IMR-90 (cell line): Measurements from ENCODE around the gene MCAM. TPM values are rescaled to one million over a fixed set of nuclear protein-coding genes. Genes with fewer than 3 reads are reported as not detected.

ENCODE experiments used
- ATAC-seq: fragments of 200-7000 bp; cut with Tn5 transposase; 2 replicates; pipeline ENCODE4 v1.9.1; 2020; ENCODE audit warnings: low read depth, mild to moderate bottlenecking, moderate library complexity
- BruUV-seq: library from RNA; stranded (reverse); fragments of 400-500 nt; replicated peaks from 2 replicates; lab custom pipeline; 2021; lab: Mats Ljungman, UMichigan
- CTCF ChIA-PET: fragments of 300-600 bp; formaldehyde crosslinking; extraction: SDS; loops from one replicate; lab custom pipeline; 2021; ENCODE audit warnings: antibody characterized with exemption; lab: Yijun Ruan, JAX
- POLR2A ChIA-PET: fragments of 300-600 bp; sonication (Branson Sonifier 250); formaldehyde crosslinking; loops from one replicate; lab custom pipeline; 2022; ENCODE audit warnings: antibody characterized with exemption; ENCODE audit not compliant: unreplicated experiment; lab: Charles Lee
- DNase-seq: peaks from one replicate; pipeline ENCODE4 v3.0.0; 2013
- H2AFZ ChIP-seq: replicated peaks from 2 replicates; pipeline ENCODE3; 2013; ENCODE audit warnings: low read length, mild to moderate bottlenecking; ENCODE audit not compliant: poor library complexity
- H2AK5ac ChIP-seq: 2 replicates; pipeline ENCODE4 v1.6.1; 2013; ENCODE audit warnings: low read depth, low read length, inconsistent platforms
- H2AK9ac ChIP-seq: replicated peaks from 2 replicates; pipeline ENCODE3; 2013; ENCODE audit warnings: mild to moderate bottlenecking, low read depth, low read length, moderate library complexity; ENCODE audit not compliant: poor library complexity
- H2BK120ac ChIP-seq: 2 replicates; pipeline ENCODE4 v1.6.1; 2013; ENCODE audit warnings: low read depth, low read length, inconsistent platforms
- H2BK15ac ChIP-seq: 3 replicates; pipeline ENCODE4 v1.6.1; 2013; ENCODE audit warnings: low read depth, low read length, inconsistent platforms
- H2BK20ac ChIP-seq: 2 replicates; pipeline ENCODE4 v1.6.1; 2013; ENCODE audit warnings: low read depth, mild to moderate bottlenecking, inconsistent platforms, low read length, moderate library complexity
- H2BK5ac ChIP-seq: 2 replicates; pipeline ENCODE4 v1.6.1; 2013; ENCODE audit warnings: mild to moderate bottlenecking, low read depth, low read length, inconsistent platforms; ENCODE audit not compliant: poor library complexity, severe bottlenecking
- H3K14ac ChIP-seq: replicated peaks from 2 replicates; pipeline ENCODE4 v1.6.1; 2013; ENCODE audit warnings: low read depth, low read length, inconsistent platforms
- H3K18ac ChIP-seq: 2 replicates; pipeline ENCODE4 v1.6.1; 2013; ENCODE audit warnings: low read depth, low read length, control low read depth
- H3K23ac ChIP-seq: 2 replicates; pipeline ENCODE4 v1.6.1; 2013; ENCODE audit warnings: low read depth, low read length, inconsistent platforms
- H3K27ac ChIP-seq: 2 replicates; pipeline ENCODE4 v1.5.1; 2013; ENCODE audit warnings: mild to moderate bottlenecking, control low read depth, low read length; ENCODE audit not compliant: insufficient read depth
- H3K27me3 ChIP-seq: 2 replicates; pipeline ENCODE4 v1.6.1; 2013; ENCODE audit warnings: low read length; ENCODE audit not compliant: control insufficient read depth, insufficient read depth
- H3K36me3 ChIP-seq: 2 replicates; pipeline ENCODE4 v1.6.1; 2013; ENCODE audit warnings: low read length, mixed read lengths; ENCODE audit not compliant: control insufficient read depth, insufficient read depth
- H3K4ac ChIP-seq: 2 replicates; pipeline ENCODE4 v1.6.1; 2013; ENCODE audit warnings: low read depth, low read length, inconsistent platforms
- H3K4me1 ChIP-seq: 2 replicates; pipeline ENCODE4 v1.6.1; 2013; ENCODE audit warnings: low read length, mixed read lengths; ENCODE audit not compliant: control insufficient read depth, insufficient read depth
- H3K4me2 ChIP-seq: 2 replicates; pipeline ENCODE4 v1.6.1; 2013; ENCODE audit warnings: low read depth, mild to moderate bottlenecking, control low read depth, low read length, moderate library complexity
- H3K4me3 ChIP-seq: 2 replicates; pipeline ENCODE4 v1.5.1; 2013; ENCODE audit warnings: low read depth, mild to moderate bottlenecking, control low read depth, low read length, moderate library complexity; ENCODE audit not compliant: insufficient read depth
- H3K56ac ChIP-seq: 2 replicates; pipeline ENCODE4 v1.6.1; 2013; ENCODE audit warnings: low read length, inconsistent platforms; ENCODE audit not compliant: insufficient read depth; ENCODE audit errors: extremely low read depth
- H3K79me1 ChIP-seq, 2 experiments: 2 replicates each; pipeline ENCODE4 v1.6.1; 2013; ENCODE audit warnings: low read length in 2 of 2, inconsistent platforms in 1 of 2, low read depth in 1 of 2
- H3K9ac ChIP-seq: 2 replicates; pipeline ENCODE4 v1.6.1; 2013; ENCODE audit warnings: low read depth, low read length, control low read depth
- H3K9me1 ChIP-seq: 2 replicates; pipeline ENCODE4 v1.6.1; 2013; ENCODE audit warnings: low read length, inconsistent platforms; ENCODE audit not compliant: insufficient read depth
- H3K9me3 ChIP-seq: 2 replicates; pipeline ENCODE4 v1.6.1; 2013; ENCODE audit warnings: low read length; ENCODE audit not compliant: control insufficient read depth, insufficient read depth
- H4K20me1 ChIP-seq: 2 replicates; pipeline ENCODE4 v1.6.1; 2013; ENCODE audit warnings: low read length, inconsistent platforms; ENCODE audit not compliant: insufficient read depth
- H4K5ac ChIP-seq: 2 replicates; pipeline ENCODE4 v1.6.1; 2013; ENCODE audit warnings: mild to moderate bottlenecking, low read depth, low read length, control low read depth
- H4K8ac ChIP-seq, 2 experiments: 2 replicates each; pipeline ENCODE4 v1.6.1; 2013; ENCODE audit warnings: low read depth in 2 of 2, low read length in 2 of 2, control low read depth in 1 of 2, inconsistent platforms in 1 of 2
- H4K91ac ChIP-seq: 2 replicates; pipeline ENCODE4 v1.6.1; 2013; ENCODE audit warnings: low read depth, low read length, inconsistent platforms; ENCODE audit not compliant: insufficient read depth
- BHLHE40 ChIP-seq: fragments of 150-350 bp; IDR thresholded peaks from 2 replicates; pipeline ENCODE4 v1.6.1; 2016; ENCODE audit warnings: mild to moderate bottlenecking, low read depth, low read length
- CEBPB ChIP-seq: IDR thresholded peaks from 2 replicates; pipeline ENCODE4 v1.6.1; 2012; ENCODE audit warnings: low read depth, low read length, improper control_type of control experiment
- CHD1 ChIP-seq: IDR thresholded peaks from 2 replicates; pipeline ENCODE4 v1.6.1; 2012; ENCODE audit warnings: low read depth, low read length, improper control_type of control experiment
- CTCF ChIP-seq: conservative IDR thresholded peaks from 2 replicates; pipeline ENCODE4 v1.5.1; 2012; ENCODE audit warnings: mild to moderate bottlenecking, low read depth, low read length, improper control_type of control experiment
- ELK1 ChIP-seq: fragments of 150-350 bp; IDR thresholded peaks from 2 replicates; pipeline ENCODE4 v1.6.1; 2016; ENCODE audit warnings: low read depth, mild to moderate bottlenecking, low read length, moderate library complexity, borderline replicate concordance
- FOS ChIP-seq: fragments of 150-350 bp; IDR thresholded peaks from 2 replicates; pipeline ENCODE4 v1.6.1; 2016; ENCODE audit warnings: low read depth, low read length
- MAFK ChIP-seq: IDR thresholded peaks from 2 replicates; pipeline ENCODE4 v1.6.1; 2012; ENCODE audit warnings: low read depth, low read length, improper control_type of control experiment
- MAZ ChIP-seq: IDR thresholded peaks from 2 replicates; pipeline ENCODE4 v1.6.1; 2012; ENCODE audit warnings: low read depth, mild to moderate bottlenecking, low read length, improper control_type of control experiment, moderate library complexity, borderline replicate concordance
- NFE2L2 ChIP-seq: fragments of 150-350 bp; IDR thresholded peaks from 2 replicates; pipeline ENCODE4 v1.6.1; 2016; ENCODE audit warnings: low read depth, mild to moderate bottlenecking, low read length
- POLR2A ChIP-seq: IDR thresholded peaks from 2 replicates; pipeline ENCODE4 v1.6.1; 2012; ENCODE audit warnings: mild to moderate bottlenecking, low read depth, low read length
- RAD21 ChIP-seq: IDR thresholded peaks from 2 replicates; pipeline ENCODE4 v1.6.1; 2012; ENCODE audit warnings: low read length, improper control_type of control experiment
- RCOR1 ChIP-seq: IDR thresholded peaks from 2 replicates; pipeline ENCODE4 v1.6.1; 2012; ENCODE audit warnings: mild to moderate bottlenecking, low read length, improper control_type of control experiment; ENCODE audit not compliant: insufficient replicate concordance
- RFX5 ChIP-seq: IDR thresholded peaks from 2 replicates; pipeline ENCODE4 v1.8.0; 2012; ENCODE audit warnings: low read depth, mild to moderate bottlenecking, low read length, moderate library complexity
- SMC3 ChIP-seq: fragments of 150-350 bp; IDR thresholded peaks from 2 replicates; pipeline ENCODE4 v1.6.1; 2016; ENCODE audit warnings: low read depth, mild to moderate bottlenecking, antibody characterized with exemption, low read length, moderate library complexity
- USF2 ChIP-seq: fragments of 150-350 bp; IDR thresholded peaks from 2 replicates; pipeline ENCODE4 v1.6.1; 2017; ENCODE audit warnings: mild to moderate bottlenecking, antibody characterized with exemption, low read length, low read depth
- WGBS, 2 experiments: methylation state at CpG; one replicate each; pipeline versions ENCODE4 v1.1.5 to v1.1.7; 2013; ENCODE audit warnings: missing lambda C conversion rate in 2 of 2; ENCODE audit not compliant: insufficient read length in 1 of 2; ENCODE audit errors: extremely low coverage in 2 of 2; 5-methylcytosine and 5-hydroxymethylcytosine counted together
- dilution Hi-C: fragments of 300-500 bp; cut with HindIII; formaldehyde crosslinking; loops from one replicate; pipeline ENCODE4 v1.14.3; 2018; ENCODE audit warnings: low sequenced_read_pairs; ENCODE audit not compliant: unreplicated experiment
- in situ Hi-C: fragments of 300-500 bp; cut with MboI; formaldehyde crosslinking; loops from 3 replicates; pipeline ENCODE4 v1.14.3; 2019; ENCODE audit warnings: low sequenced_read_pairs, inconsistent platforms, mixed read lengths
- intact Hi-C: fragments of 100-400 bp; cut with micrococcal nuclease; formaldehyde crosslinking; loops from 2 replicates; pipeline ENCODE4 v1.10.0; 2022
- polyA plus RNA-seq, 3 experiments: library from polyadenylated mRNA; depleted of rRNA; stranded (reverse); fragments of >200 nt; gene quantifications; 2 replicates each; pipeline ENCODE4 v1.2.3, GENCODE V29; 2012; ENCODE audit warnings: low replicate concordance in 1 of 3
- total RNA-seq: library from RNA; depleted of rRNA; stranded (reverse); fragments of >200 nt; gene quantifications from 2 replicates; pipeline ENCODE4 v1.2.3, GENCODE V29; 2012

MCAM gene
- total and polyA plus RNA-seq, 2 of the 4 experiments (the other 2 are of a cell fraction) = 95.1 to 131 TPM

GRCh38 chr11:119320240-119320775 lies 3.4 kb upstream of the MCAM start:
- WGBS, 2 experiments = 60% methylated on average over 2 of the region's 17 CpGs; no CpG with 5 or more reads in 1 of the 2 experiments
- Histone ChIP-seq H4K91ac (peak overlapping the region; percentile 99), H4K8ac (peak overlapping the region; percentile 95 to 98), H2BK20ac (peak overlapping the region; percentile 63), H3K27ac (peak overlapping the region; percentile 93), H4K20me1 (peaks cover 8% of the 10 kb centered on the region), H2BK15ac (peak overlapping the region; percentile 78; the same call in 2 of the 3 replicates), H2AFZ (peak overlapping the region; percentile 96), H3K4me2 (peak overlapping the region; percentile 73), H3K9me3 (no peaks in the 10 kb centered on the region), H2BK5ac (peak overlapping the region; percentile 84), H2AK9ac (peak overlapping the region; percentile 93), H3K56ac (peak overlapping the region; percentile 88), H3K4me1 (peaks cover 44% of the 10 kb centered on the region), H2AK5ac (peak overlapping the region; percentile 96), H3K14ac (peak overlapping the region; percentile 94), H3K27me3 (no peaks in the 10 kb centered on the region), H3K36me3 (no peaks in the 10 kb centered on the region), H3K79me1 (peaks cover 6 to 44% of the 10 kb centered on the region in 2 experiments; a peak in 3 of 4 replicates), H3K18ac (peak overlapping the region; percentile 74), H3K9me1 (peaks cover 17% of the 10 kb centered on the region), H4K5ac (peak overlapping the region; percentile 98), H3K4ac (peak overlapping the region; percentile 99), H2BK120ac (peak overlapping the region; percentile 95), H3K9ac (peak overlapping the region; percentile 79), H3K23ac (peak overlapping the region; percentile 98), H3K4me3 (peak overlapping the region; percentile 29)
- dilution Hi-C loops (no loop called here), intact Hi-C loops (loop anchor here (2.0 to 5.0 kb wide), 2 partner anchors 18 to 173 kb away; partner anchors contain the start of gene ABCG4), in situ Hi-C loops (no loop called here)
- DNase-seq = no peak
- ChIA-PET POLR2A (interaction anchor here (0.8 to 1.0 kb wide), 2 partner anchors 12 to 17 kb away, joined by 4 to 7 read pairs; no protein-coding TSS in a partner anchor), CTCF (interaction anchor here (1.0 to 1.7 kb wide), 3 partner anchors 18 to 175 kb away, joined by 3 to 9 read pairs (median 3); no protein-coding TSS in a partner anchor)
- no peak for ATAC-seq
- BruUV-seq = no TSS peak
- TF ChIP-seq RCOR1 (no peak), MAFK (no peak), MAZ (no peak), ELK1 (no peak), RFX5 (no peak), FOS (no peak), BHLHE40 (no peak), CEBPB (no peak), SMC3 (no peak), POLR2A (no peak), CTCF (no peak), RAD21 (no peak), NFE2L2 (no peak), USF2 (no peak), CHD1 (no peak)
